ENCODE data around the gene LCN12.

LCN12 gene

DNA sequence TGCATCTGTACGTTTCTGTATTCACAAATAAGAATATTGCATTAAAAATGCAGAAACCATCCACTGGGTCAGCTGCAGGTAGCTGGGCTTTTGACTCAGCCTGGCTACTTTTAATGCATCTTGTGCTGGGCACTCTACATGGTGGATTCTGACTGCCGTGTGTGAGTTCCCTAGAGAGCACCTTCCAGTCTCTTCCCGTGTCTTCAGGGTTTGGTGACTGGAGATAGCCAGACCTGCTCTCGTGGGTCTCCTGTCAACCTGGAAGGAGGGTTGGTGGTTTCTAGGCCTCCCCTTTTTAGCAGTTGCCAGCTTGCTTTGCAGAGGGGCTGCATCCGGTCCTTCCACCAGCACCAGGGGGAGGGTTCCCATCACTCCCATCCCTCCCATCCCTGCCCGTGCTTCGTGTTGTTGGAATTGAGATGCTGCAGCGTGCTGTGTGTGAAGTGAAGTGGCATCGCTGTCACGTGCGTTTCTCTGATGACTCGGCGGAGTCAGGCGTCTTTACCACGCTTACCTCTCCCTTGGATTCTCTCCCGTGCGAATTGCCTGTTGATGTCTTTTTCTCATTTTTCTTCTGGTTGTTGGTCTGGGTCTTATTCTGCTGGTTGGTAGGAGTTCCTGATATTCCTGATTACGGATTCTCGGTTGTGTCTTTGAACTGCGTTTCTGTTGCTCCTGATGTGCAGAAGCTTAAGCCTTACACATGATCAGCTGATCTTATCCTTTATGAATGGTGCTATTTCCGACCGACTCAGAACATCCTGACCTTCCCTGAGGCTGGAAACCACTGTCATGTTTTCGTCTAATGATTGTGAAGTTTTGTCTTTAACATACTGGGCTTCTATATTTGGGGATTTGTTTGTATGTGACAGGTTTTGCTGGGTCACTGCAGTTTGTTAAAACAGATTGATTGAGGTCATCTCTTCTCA is 24.5 kb upstream of the LCN12 start:
- peak; percentile 13 to 46 (median 42) for DNase-seq

GRCh38 chr9:136928591-136928990 is 23.5 kb upstream of the LCN12 start:
- peak; percentile 80 to 92 (median 88) for DNase-seq

DNA sequence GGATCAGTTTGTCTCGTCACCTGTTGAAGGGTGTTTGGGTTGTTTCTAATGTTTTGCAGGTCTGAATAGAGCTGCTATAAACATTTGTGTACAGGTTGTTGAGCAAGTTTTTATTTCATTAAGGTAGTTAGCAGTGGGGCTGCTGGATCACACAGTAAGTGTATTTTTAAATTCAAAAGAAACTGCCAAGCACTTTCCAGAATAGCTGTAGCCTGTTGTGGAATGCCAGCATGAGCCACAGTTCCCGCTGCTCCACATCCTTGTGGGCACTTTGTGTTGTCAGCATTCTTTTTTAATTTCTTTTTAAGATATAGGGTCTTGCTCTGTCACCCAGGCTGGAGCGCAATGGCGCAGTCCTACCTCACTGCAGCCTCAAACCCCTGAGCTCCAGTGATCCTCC is 22.1 kb upstream of the LCN12 start:
- no peak for DNase-seq

GRCh38 chr9:136931611-136932130 is 20.4 kb upstream of the LCN12 start:
- no peak for DNase-seq

- DNase-seq = no peak
These were observed 17.8 kb upstream of the LCN12 start for GRCh38 chr9:136934277-136934676.

- peak; percentile 21 to 65 (median 57) for DNase-seq
These were observed 16.4 kb upstream of the LCN12 start for GRCh38 chr9:136935651-136936050.

GRCh38 chr9:136936645-136937170 is 15.4 kb upstream of the LCN12 start:
- no peak for DNase-seq

DNA sequence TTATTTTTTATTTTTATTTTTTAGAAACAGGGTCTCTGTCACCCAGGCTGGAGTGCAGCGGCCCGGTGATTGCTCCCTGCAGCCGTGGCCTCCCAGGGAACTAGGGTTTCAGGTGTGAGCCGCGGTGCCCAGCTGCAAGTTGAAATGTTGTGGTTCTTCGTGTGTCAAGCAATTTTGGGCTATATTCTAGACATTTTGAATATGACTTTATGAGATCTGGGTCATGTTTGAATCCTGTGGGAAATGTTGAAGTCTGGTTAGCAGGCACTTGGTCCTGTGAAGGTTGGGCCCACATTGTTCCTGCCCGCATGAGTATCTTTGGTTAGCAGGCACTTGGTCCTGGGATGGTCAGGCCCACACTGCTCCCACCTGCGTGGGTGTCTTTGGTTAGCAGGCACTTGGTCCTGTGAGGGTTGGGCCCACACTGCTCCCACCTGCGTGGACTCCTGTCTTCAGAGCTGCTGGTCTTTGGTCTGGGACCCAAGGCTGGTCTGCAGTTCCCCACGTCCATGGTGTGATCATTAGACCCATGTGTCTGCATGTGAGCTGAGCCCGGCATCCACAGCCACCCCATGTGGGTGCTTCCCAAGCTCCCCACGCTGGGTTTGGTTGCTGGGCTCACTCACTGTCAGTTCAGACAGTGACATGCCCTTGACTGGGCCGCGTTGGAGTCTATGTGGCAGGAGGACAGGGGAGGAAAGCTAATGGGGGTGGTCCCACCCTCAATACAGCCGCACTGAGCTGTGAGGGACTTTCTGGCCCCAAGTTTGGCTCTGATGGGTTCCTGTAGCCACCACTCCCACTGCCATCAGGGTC is 14.7 kb upstream of the LCN12 start:
- no peak for DNase-seq

DNA sequence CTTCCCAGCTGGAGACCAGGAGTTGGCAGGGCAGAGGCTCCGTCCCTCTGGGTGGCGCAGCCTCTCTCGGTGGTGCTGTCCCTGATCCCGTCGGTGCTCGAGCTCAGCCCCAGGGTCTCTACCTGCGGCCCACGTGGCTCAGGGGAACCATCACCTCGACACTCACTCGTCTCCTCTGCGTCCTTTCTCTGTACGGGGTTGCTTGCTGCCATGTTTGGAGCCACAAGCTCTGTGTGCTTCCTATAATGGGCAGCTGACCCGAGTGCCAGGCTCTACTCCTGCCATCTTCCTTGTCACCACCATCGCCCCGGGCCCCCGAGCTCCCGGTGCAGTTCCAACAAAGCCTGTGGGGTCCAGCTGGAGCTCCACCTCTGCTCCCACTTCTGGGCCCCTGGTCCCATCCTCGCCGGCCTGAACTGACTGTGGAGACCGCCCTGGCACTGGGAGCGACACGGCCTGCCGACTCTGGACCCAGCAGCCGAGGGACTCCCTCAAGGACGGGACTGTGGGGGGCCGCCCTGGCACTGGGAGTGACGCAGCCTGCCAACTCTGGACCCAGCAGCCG is 12.6 kb upstream of the LCN12 start:
- no peak for DNase-seq

GRCh38 chr9:136939996-136940525 is 12.0 kb upstream of the LCN12 start:
- DNase-seq = no peak

DNA sequence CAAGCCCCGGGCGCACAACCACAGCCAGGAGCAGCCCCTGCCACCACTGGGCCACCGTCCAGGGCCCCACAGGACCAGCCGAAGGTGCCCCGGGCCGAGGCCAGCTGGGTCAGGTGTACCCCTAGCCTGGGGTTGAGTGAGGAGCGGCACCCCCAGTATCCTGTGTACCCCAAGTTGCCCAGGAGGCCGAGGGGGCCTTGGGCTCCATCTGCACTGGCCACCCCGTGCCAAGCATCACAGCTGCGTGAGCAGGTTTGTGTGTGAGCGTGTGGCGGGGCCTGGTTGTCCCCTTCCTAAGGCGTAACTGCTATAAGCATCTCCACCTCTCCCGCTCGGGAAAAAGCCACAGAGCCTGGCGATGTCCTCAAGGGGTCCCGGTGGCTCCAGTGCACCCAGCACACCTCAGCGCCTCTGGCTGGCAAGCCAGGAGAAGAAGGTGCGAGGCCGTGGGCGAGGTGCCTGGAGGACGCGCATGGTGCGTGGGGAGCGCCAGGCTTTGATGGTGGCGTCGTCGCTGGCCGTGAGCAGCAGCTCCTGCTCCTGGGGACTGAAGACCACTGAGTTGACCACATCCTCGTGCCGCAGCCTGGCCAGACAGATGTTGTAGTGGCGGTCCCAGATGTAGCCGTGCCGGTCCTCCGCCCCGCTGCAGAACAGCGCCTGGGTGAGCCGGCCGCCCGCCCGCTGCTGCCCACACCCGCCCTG is 11.4 kb upstream of the LCN12 start:
- DNase-seq = no peak

DNA sequence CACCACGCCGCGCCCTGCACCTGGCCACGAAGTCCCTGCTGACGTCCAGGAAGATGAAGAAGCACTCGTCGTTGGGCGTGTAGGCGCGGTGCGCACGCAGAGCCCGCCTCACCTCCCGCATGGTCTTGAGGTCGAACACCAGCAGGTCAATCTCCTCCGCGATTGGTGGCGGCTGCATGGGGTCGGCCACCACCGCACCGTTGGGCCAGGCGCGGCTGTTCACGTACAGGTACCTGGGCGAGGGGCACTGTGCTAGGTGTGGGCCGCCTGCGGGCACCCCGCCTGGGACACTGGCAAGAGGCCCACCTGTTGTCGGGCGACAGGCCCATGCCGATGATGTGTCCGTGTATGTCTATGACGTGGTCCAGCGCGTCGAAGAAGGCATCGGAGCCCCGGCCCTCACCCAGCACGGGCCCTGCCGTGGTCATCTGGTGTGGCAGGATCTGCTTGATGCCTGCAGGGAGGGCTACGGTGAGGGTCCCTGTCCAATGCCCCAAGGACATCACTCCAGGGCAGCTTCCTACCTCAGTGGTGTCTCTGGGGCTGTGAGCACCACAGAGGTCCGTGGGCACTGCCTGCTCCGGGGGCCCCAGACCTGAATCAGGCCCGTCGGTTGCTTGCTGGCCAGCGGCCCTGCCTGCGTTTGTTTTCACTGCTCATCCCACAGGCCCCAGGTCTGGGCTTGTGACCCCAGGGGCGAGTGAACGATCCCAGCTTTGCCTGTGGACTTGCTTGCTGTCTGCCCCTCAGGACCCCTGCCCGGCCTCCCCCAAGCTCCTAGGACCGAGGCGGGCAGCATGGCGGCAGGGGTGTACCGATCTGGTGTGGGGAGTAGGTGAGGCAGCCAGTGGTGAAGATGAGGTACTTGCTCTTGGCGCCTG is 10.6 kb upstream of the LCN12 start:
- no peak for DNase-seq

- DNase-seq = no peak
These were observed 9.8 kb upstream of the LCN12 start for GRCh38 chr9:136942112-136942880.

GRCh38 chr9:136942881-136943230 is 9.2 kb upstream of the LCN12 start:
- DNase-seq = no peak

- DNase-seq = peak in 3 of 4 experiments; percentile 45 to 64 (median 49)
These were observed 8.5 kb upstream of the LCN12 start for GRCh38 chr9:136943291-136944211.

GRCh38 chr9:136944212-136944518 is 7.9 kb upstream of the LCN12 start:
- DNase-seq = peak; percentile 76 to 91 (median 85)

GRCh38 chr9:136944519-136945332 is 7.3 kb upstream of the LCN12 start, which contains the start of the genes C8G and FBXW5:
Gene C8G, plus strand, starts transcription at chr9:136945243. Its CDS starts 78 bp downstream, at chr9:136945321.
Gene FBXW5, minus strand, starts transcription at chr9:136944738. Its CDS starts 655 bp downstream, at chr9:136944083.
- DNase-seq = peak; percentile 98 to 99 (median 99)

Measured in suppressor macrophage (primary cell).